ENCODE data around the gene STARD10. TPM values are rescaled to one million over a fixed set of nuclear protein-coding genes. Genes with fewer than 3 reads are reported as not detected.

Gene STARD10
- total RNA-seq, 2 donors from 2014 or later, result 32.2 to 33.3 TPM

- no peaks in the 10 kb centered on the region for H3K9me3 Mint-ChIP-seq
- 84 to 96% methylated on average over 5 to 8 of the region's 8 CpGs for WGBS, 2 experiments (ENCODE audit: insufficient coverage in 1 of 2, insufficient read length in 1 of 2)
- Histone ChIP-seq H3K4me3 (ENCODE audit: low read length) (no peak overlapping the region), H3K36me3 (ENCODE audit: control insufficient read depth, insufficient read depth, low read length) (no peaks in the 10 kb centered on the region), H3K27me3 (ENCODE audit: control insufficient read depth, insufficient read depth, low read length, poor library complexity, severe bottlenecking) (no peaks in the 10 kb centered on the region), H3K9ac (ENCODE audit: extremely low read depth, low read length, poor library complexity, severe bottlenecking) (no peak overlapping the region), H3K9me3 (ENCODE audit: control insufficient read depth, low read length) (no peaks in the 10 kb centered on the region), H3K4me1 (ENCODE audit: control insufficient read depth, insufficient read depth, low read length) (no peaks in the 10 kb centered on the region), H3K27ac (ENCODE audit: low read depth, low read length) (no peak overlapping the region)
- no peaks in the 10 kb centered on the region for H3K36me3 Mint-ChIP-seq (ENCODE audit: low read depth)
- H3K27me3 Mint-ChIP-seq (ENCODE audit: insufficient read depth), result no peaks in the 10 kb centered on the region
- H3K4me1 Mint-ChIP-seq, result peaks cover 4% of the 10 kb centered on the region
- no peak overlapping the region for H3K27ac Mint-ChIP-seq
- no peak for DNase-seq
- no peak overlapping the region for H3K4me3 Mint-ChIP-seq
- TF ChIP-seq CTCF (conservative IDR thresholded peaks at IDR 0.05), result no peak
Observed at GRCh38 chr11:72833811-72834493, 40.1 kb upstream of the STARD10 start.

DNA sequence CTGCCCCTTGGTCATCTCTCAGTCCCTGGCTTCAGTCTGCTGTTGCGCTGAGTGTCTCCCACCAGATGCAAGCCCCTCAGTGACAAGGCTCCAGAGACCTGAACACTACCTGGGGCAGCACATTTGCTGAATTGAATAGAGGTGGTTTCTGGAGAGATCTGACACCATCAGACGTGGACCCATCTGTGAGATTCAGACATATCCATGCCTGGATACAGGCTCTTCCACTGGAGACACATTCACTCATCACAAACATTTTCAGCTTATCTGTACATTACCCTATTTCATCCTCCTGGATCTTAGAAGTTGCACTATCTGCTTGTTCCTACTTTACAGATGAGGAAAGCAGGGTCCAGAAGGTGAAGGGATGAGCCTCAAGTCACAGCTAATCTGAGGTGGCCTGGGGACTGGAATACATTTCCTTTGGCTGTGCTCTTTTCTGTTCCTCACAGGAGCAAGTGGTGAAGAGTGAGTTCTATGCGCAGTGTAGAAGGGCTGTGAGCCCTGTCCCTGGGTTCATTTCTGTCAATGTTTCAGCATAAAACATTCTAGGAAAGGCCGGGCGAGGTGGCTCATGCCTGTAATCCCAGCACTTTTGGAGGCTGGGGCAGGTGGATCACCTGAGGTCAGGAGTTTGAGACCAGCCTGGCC, 39.4 kb upstream of the STARD10 start:
- Histone ChIP-seq H3K4me3 (ENCODE audit: low read length) (no peak overlapping the region), H3K36me3 (ENCODE audit: control insufficient read depth, insufficient read depth, low read length) (no peaks in the 10 kb centered on the region), H3K9me3 (ENCODE audit: control insufficient read depth, low read length) (no peaks in the 10 kb centered on the region), H3K27ac (ENCODE audit: low read depth, low read length) (no peak overlapping the region), H3K27me3 (ENCODE audit: control insufficient read depth, insufficient read depth, low read length, poor library complexity, severe bottlenecking) (no peaks in the 10 kb centered on the region), H3K9ac (ENCODE audit: extremely low read depth, low read length, poor library complexity, severe bottlenecking) (no peak overlapping the region), H3K4me1 (ENCODE audit: control insufficient read depth, insufficient read depth, low read length) (no peaks in the 10 kb centered on the region)
- H3K4me1 Mint-ChIP-seq, result peaks cover 4% of the 10 kb centered on the region
- TF ChIP-seq CTCF (conservative IDR thresholded peaks at IDR 0.05), result no peak
- no peaks in the 10 kb centered on the region for H3K27me3 Mint-ChIP-seq (ENCODE audit: insufficient read depth)
- H3K27ac Mint-ChIP-seq, result no peak overlapping the region
- no peak for DNase-seq
- no peaks in the 10 kb centered on the region for H3K36me3 Mint-ChIP-seq (ENCODE audit: low read depth)
- WGBS, 2 experiments (ENCODE audit: insufficient coverage in 1 of 2, insufficient read length in 1 of 2), result 94% methylated on average over 4 to 5 of the region's 5 CpGs
- no peak overlapping the region for H3K4me3 Mint-ChIP-seq
- H3K9me3 Mint-ChIP-seq, result no peaks in the 10 kb centered on the region

GRCh38 chr11:72832301-72833082, 38.6 kb upstream of the STARD10 start:
- H3K9ac ChIP-seq (ENCODE audit: extremely low read depth, low read length, poor library complexity, severe bottlenecking), result no peak overlapping the region
- no peaks in the 10 kb centered on the region for H3K27me3 ChIP-seq (ENCODE audit: control insufficient read depth, insufficient read depth, low read length, poor library complexity, severe bottlenecking)
- Mint-ChIP-seq H3K27me3 (ENCODE audit: insufficient read depth) (no peaks in the 10 kb centered on the region), H3K4me1 (peaks cover 4% of the 10 kb centered on the region), H3K4me3 (no peak overlapping the region), H3K27ac (no peak overlapping the region), H3K36me3 (ENCODE audit: low read depth) (no peaks in the 10 kb centered on the region), H3K9me3 (no peaks in the 10 kb centered on the region)
- H3K4me3 ChIP-seq (ENCODE audit: low read length), result no peak overlapping the region
- peak; percentile 57 for DNase-seq
- WGBS, 2 experiments (ENCODE audit: insufficient coverage in 1 of 2, insufficient read length in 1 of 2), result 81 to 89% methylated on average over 6 to 9 of the region's 9 CpGs
- no peaks in the 10 kb centered on the region for H3K36me3 ChIP-seq (ENCODE audit: control insufficient read depth, insufficient read depth, low read length)
- H3K9me3 ChIP-seq (ENCODE audit: control insufficient read depth, low read length), result no peaks in the 10 kb centered on the region
- TF ChIP-seq CTCF (conservative IDR thresholded peaks at IDR 0.05), result no peak
- H3K4me1 ChIP-seq (ENCODE audit: control insufficient read depth, insufficient read depth, low read length), result no peaks in the 10 kb centered on the region
- no peak overlapping the region for H3K27ac ChIP-seq (ENCODE audit: low read depth, low read length)

Data from endodermal cell (in vitro differentiated cells).